ENCODE measurements around the gene AK9.

AK9 gene

DNA sequence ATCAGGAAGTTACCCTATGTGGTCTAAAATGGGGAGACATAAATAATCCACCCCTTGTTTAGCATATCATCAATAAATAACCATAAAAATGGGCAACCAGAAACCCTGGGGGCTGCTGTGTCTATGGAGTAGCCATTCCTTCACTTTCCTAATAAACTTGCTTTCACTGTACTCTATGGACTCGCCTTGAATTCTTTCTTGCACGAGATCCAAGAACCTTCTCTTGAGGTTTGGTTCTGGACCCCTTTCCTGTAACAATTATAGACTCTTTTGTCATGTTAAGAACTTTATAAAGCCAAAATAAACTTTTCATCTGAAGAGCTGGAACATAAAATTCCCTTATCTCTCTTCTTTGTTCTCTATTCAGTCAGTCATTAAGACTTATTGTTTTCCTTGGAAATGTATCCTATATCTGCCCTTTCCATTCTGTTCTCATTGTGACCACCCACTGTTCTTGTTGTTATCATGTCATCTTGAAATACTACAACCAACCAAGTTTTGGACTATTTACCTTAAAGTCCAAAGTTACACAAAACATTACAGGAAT, 178.7 kb downstream of the AK9 start:
- no peak for DNase-seq (ENCODE audit: low read depth in 3 of 3)

- no peak for DNase-seq (ENCODE audit: low read depth in 3 of 3)
These were observed 179.2 kb downstream of the AK9 start for GRCh38 chr6:109511832-109512231.

DNA sequence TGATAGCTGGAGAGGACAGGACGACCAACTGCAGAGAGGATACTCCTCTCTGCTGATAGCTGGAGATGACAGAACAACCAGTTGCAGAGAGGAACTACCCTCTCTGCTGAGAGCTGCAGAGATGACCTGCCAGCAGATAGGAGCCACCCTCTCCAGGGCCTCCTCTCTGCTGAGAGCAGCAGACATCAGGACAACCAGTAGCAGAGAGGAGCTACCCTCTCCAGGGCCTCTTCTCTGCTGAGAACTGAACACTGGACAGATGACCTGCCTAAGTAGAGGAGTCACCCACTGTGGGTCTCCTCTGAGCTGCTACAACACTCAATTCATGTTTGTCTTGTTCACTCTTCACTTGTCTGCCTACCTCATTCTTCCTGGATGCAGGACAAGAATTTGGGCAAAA, 180.6 kb downstream of the AK9 start:
- DNase-seq (ENCODE audit: low read depth in 3 of 3), result no peak

GRCh38 chr6:109508166-109508860, 182.7 kb downstream of the AK9 start:
- DNase-seq (ENCODE audit: low read depth in 3 of 3), result no peak

GRCh38 chr6:109507490-109508072, 183.4 kb downstream of the AK9 start:
- DNase-seq (ENCODE audit: low read depth in 3 of 3), result no peak

GRCh38 chr6:109506841-109507240, 184.2 kb downstream of the AK9 start:
- no peak for DNase-seq (ENCODE audit: low read depth in 3 of 3)

GRCh38 chr6:109506314-109506713, 184.7 kb downstream of the AK9 start:
- no peak for DNase-seq (ENCODE audit: low read depth in 3 of 3)

- DNase-seq (ENCODE audit: low read depth in 3 of 3), result no peak
These were observed 187.4 kb downstream of the AK9 start for GRCh38 chr6:109503327-109504224.

- DNase-seq (ENCODE audit: low read depth in 3 of 3), result no peak
These were observed 192.1 kb downstream of the AK9 start for GRCh38 chr6:109498936-109499335.

DNA sequence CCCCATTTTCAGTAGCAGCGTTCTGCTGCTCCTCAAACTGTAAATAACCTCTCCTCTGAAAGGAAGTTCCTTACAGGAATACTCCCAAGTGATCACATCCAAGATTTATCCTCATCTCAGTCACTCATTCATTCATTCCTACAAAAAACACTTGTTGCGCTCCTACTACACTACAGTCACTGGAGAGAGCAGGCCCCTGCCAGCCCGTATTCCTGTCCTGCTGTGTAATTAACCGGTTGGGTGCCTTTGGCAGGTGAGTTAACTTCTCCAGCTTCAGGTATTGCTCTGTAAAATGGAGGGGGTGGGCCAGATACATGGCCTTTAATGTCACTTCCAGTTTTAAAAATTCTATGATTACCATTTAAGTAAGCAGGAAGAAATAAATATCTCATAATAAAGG, 192.9 kb downstream of the AK9 start:
- DNase-seq (ENCODE audit: low read depth in 3 of 3), result no peak

DNA sequence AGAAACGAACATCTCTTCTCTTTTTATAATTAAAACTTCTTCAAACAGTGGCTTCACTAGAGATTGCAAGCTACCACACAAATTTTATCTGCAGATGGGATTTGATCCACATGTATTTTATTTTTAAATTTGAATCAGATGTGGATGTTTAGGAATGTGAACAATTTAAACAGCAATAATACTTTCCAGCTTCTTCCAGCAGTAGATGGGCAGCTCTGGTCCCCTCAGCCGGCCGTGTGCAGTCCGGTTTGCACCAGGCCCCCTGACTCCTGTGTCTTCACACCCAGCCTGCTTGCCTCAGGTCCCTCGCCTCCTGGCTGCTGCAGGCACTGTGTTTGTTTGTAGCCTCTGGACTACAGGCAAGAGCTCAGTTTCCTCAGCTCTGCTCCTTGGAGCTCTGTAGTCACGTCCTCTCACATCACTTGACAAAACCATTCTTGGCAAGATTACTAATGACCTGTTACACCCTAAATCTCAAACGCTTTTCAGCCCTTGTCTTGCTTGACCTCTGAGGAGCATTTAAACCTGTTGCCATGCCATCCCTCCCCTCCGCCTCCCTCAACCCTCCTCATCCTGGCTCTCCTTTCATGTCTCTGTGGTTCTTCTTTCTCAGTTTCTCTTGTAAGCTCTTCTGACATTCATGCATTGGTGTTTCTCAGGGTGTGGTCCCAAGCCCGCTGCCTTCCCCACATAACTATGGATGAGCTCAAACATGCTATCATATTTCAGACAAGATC, 194.8 kb downstream of the AK9 start:
- no peak for DNase-seq (ENCODE audit: low read depth in 3 of 3)

DNA sequence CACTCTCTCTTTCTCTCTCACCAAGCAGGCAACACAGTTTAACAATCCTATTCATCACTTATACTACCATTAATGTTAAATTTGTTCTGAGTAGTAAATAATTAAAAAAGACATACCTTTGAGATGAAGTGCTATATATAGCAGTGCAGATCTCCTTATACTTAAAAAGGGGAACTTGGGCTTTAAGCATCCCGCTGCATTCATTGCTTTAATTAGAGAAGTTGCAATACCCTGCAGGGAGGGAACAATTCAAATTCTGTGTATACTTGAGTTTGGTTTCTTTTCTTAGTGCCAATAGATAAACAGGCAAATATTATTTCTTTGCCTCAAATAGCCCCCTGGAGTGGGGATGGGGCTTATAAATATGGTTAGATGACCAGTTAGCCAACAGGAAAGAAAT, 197.1 kb downstream of the AK9 start:
- DNase-seq (ENCODE audit: low read depth in 3 of 3), result no peak

- no peak for DNase-seq (ENCODE audit: low read depth in 3 of 3)
These were observed 199.6 kb downstream of the AK9 start for GRCh38 chr6:109491207-109491938.

DNA sequence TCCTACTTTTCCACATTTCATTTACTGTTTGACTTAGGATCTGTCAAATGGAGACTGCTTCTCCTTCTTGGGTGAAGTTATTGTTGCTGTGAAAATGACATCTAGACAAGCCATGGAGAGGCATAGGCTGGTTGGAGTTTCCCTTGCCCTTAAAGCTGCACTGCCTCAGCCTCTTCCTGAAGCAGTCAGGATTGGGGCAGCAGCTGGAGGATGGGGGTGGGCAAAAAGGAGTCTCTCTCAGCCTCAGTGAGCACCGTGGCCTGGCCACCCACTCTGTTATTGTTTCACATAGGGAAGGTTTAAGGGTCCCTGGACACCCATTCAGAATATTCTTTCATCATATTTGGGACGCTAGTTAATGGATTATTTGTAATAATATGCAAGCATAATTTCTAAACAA, 200.3 kb downstream of the AK9 start:
- no peak for DNase-seq (ENCODE audit: low read depth in 3 of 3)

GRCh38 chr6:109488001-109488400, 203.0 kb downstream of the AK9 start:
- no peak for DNase-seq (ENCODE audit: low read depth in 3 of 3)

GRCh38 chr6:109486068-109486467, 204.9 kb downstream of the AK9 start:
- DNase-seq (ENCODE audit: low read depth in 3 of 3), result no peak

GRCh38 chr6:109485266-109485935, 205.6 kb downstream of the AK9 start:
- DNase-seq (ENCODE audit: low read depth in 3 of 3), result no peak

DNA sequence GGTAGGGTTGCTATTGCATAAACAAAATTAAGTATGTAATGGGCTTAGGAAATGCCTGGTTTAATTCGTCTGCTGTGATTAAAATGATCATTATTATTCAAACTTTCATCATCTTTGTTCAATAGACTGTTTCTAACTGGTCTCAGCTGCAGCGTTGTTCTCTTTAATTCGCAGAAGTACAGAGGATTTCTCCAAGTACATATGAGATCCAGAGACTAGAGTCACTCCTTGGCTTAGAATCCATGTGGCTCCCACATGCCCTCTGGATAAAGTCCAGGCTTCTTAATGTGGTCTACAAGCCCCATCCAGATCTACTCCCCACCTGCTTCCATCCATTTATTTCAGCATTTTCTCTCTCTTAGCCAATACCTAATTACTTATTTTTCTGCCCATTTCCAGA, 206.9 kb downstream of the AK9 start:
- DNase-seq (ENCODE audit: low read depth in 3 of 3), result no peak

GRCh38 chr6:109483735-109484057, 207.3 kb downstream of the AK9 start:
- DNase-seq (ENCODE audit: low read depth in 3 of 3), result no peak

- peak; percentile 80 to 94 (median 85) for DNase-seq (ENCODE audit: low read depth in 3 of 3)
These were observed 207.9 kb downstream of the AK9 start, which contains the start of gene ZBTB24 for GRCh38 chr6:109482905-109483734. Gene ZBTB24 (minus strand): TSS chr6:109483219. CDS start chr6:109482026, 1,193 bp downstream.
